ENCODE measurements around the gene DMP1. TPM values are rescaled to one million over a fixed set of nuclear protein-coding genes. Genes with fewer than 3 reads are reported as not detected.

The DMP1 gene, protein sequence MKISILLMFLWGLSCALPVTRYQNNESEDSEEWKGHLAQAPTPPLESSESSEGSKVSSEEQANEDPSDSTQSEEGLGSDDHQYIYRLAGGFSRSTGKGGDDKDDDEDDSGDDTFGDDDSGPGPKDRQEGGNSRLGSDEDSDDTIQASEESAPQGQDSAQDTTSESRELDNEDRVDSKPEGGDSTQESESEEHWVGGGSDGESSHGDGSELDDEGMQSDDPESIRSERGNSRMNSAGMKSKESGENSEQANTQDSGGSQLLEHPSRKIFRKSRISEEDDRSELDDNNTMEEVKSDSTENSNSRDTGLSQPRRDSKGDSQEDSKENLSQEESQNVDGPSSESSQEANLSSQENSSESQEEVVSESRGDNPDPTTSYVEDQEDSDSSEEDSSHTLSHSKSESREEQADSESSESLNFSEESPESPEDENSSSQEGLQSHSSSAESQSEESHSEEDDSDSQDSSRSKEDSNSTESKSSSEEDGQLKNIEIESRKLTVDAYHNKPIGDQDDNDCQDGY
- not detected for total RNA-seq

DNA sequence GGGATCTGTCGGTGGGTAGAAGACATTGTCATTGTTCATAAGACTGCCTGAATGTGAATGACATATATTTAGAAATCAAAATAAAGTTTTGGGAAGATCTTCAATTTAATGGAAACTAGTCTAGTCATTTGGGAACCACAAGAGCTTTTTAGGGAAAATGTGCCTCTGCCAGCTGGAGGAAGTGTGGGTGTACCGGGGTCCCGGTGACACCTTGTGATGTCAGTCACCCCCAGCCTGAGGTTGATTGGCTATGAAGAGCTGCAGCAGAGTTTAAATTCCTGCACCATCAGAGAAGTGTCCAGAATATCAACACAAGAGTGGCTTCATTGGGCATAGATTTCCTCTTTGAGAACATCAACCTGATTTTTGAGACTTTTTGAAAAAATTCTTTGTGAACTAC lies at the start of gene DMP1:
TSS of gene DMP1 (plus strand) at position 301 of the 400 bp plus-strand sequence. CDS start 6,213 bp downstream, outside the sequence.
- TF ChIP-seq, protein P1, sequence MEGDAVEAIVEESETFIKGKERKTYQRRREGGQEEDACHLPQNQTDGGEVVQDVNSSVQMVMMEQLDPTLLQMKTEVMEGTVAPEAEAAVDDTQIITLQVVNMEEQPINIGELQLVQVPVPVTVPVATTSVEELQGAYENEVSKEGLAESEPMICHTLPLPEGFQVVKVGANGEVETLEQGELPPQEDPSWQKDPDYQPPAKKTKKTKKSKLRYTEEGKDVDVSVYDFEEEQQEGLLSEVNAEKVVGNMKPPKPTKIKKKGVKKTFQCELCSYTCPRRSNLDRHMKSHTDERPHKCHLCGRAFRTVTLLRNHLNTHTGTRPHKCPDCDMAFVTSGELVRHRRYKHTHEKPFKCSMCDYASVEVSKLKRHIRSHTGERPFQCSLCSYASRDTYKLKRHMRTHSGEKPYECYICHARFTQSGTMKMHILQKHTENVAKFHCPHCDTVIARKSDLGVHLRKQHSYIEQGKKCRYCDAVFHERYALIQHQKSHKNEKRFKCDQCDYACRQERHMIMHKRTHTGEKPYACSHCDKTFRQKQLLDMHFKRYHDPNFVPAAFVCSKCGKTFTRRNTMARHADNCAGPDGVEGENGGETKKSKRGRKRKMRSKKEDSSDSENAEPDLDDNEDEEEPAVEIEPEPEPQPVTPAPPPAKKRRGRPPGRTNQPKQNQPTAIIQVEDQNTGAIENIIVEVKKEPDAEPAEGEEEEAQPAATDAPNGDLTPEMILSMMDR (IDR thresholded peaks at IDR 0.05; ENCODE audit: low read depth) = no peak

DNA sequence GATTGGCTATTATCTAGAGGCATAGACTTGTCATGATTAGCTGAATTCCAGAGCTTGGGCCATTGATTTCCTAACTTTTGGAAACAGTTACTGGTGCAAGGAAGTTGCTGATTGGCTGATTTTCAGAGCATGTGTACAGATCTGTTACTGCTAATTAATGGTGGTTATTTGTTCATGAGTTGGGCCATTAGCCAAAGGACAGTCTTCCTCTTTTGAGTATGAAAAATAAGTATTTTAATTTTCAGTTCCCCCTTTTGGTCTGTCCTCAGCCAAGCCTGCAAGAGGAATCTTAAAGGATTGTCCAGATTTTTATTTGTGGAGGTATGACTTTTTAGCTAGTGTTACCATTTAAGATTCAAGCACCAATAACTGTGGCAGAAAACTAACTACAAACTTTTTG lies 48.7 kb upstream of the DMP1 start:
- TF ChIP-seq, protein P1 (IDR thresholded peaks at IDR 0.05; ENCODE audit: low read depth) = no peak

DNA sequence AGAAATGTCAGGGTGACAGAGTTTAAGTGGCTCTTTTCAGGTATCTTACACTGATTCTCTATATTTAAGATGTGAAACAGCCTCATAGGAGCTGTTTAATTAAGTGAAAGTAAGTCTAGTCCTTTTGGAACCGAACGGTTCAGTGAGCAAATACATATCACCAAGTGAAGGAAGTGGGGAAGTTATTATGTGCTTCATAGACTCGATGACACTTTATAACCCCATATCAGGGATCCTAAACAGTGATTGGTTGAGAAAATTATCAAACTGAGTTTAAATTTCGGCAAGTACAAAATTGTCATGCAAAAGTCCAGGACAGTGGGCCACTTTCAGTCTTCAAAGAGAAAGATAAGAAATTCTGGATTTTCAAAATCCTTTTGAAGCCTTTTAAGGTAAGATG lies 41.9 kb upstream of the DMP1 start, which contains the start of gene DSPP:
TSS of gene DSPP (plus strand) at position 301 of the 400 bp plus-strand sequence. CDS start 2,380 bp downstream, outside the sequence.
- TF ChIP-seq, protein P1 (IDR thresholded peaks at IDR 0.05; ENCODE audit: low read depth) = no peak

DNA sequence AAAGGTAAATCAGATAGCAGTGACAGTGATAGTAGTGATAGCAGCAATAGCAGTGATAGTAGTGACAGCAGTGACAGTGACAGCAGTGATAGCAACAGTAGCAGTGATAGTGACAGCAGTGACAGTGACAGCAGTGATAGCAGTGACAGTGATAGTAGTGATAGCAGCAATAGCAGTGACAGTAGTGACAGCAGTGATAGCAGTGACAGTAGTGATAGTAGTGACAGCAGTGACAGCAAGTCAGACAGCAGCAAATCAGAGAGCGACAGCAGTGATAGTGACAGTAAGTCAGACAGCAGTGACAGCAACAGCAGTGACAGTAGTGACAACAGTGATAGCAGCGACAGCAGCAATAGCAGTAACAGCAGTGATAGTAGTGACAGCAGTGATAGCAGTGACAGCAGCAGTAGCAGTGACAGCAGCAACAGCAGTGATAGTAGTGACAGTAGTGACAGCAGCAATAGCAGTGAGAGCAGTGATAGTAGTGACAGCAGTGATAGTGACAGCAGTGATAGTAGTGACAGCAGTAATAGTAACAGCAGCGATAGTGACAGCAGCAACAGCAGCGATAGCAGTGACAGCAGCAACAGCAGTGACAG lies 35.7 kb upstream of the DMP1 start:
- TF ChIP-seq, protein P1 (IDR thresholded peaks at IDR 0.05; ENCODE audit: low read depth) = no peak

DNA sequence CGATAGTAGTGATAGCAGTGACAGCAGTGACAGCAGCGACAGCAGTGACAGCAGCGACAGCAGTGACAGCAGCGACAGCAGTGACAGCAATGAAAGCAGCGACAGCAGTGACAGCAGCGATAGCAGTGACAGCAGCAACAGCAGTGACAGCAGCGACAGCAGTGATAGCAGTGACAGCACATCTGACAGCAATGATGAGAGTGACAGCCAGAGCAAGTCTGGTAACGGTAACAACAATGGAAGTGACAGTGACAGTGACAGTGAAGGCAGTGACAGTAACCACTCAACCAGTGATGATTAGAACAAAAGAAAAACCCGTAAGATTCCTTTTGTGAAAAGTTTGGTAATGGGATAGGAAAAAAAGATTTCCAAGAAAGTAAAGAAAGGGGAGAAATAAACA lies 33.8 kb upstream of the DMP1 start:
- TF ChIP-seq, protein P1 (IDR thresholded peaks at IDR 0.05; ENCODE audit: low read depth) = no peak

DNA sequence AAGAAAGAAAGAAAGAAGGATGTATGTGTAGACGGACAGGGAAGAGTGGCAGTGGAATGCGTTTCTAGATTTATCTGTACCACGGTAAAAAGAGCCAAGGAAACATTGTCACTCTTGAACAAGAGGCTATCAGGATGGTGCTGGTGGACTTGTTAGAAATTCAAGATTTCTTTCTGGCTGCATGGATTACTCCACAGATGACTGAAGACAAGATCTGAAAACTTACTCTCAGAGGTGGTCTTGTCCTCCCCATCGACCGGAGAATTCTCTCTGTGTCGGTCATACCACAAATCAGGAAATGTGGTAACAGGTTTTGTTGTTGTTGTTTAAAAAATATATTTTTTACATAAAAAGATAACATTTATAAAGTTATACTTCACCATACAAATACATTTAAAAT lies 30.0 kb upstream of the DMP1 start:
- TF ChIP-seq, protein P1 (IDR thresholded peaks at IDR 0.05; ENCODE audit: low read depth) = no peak

DNA sequence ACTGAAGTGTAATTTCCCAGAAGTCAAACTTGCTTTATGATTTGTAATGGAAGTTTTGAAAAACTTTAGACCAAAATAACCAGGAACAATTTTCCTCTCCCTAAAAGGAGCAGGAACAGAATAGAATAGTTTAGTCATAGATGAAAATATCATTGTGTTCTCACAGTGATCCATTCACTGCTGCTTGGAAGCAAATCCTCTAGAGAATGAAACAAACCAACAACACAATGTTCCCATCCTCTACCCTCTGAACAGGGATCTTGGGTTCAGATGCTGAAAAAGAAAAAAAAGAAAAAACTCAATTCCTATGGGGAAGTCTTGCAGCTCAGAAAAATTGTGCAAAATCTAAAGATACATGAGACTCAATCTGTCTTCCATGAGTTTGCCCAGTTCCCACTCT lies 29.6 kb upstream of the DMP1 start:
- TF ChIP-seq, protein P1 (IDR thresholded peaks at IDR 0.05; ENCODE audit: low read depth) = no peak
